Endometrial microvascular endothelial cells (primary cell): Measurements from ENCODE around the gene HOXD9. TPM values are rescaled to one million over a fixed set of nuclear protein-coding genes. Genes with fewer than 3 reads are reported as not detected.

ENCODE experiments used
- in situ Hi-C: cut with HindIII; loops from 2 replicates; pipeline ENCODE4 v1.10.0; 2017; ENCODE audit warnings: low sequenced_read_pairs, low pct_unique_long_range_greater_than_20kb; ENCODE audit errors: inconsistent ontology term
- total RNA-seq: library from RNA; depleted of rRNA; stranded (reverse); fragments of >200 nt; gene quantifications from one replicate; pipeline ENCODE4 v1.2.3, GENCODE V29; 2015; ENCODE audit errors: inconsistent ontology term

The HOXD9 gene
- total RNA-seq, 1 donor from 2014 or later, result 63.6 TPM

GRCh38 chr2:176120364-176121189, 1.9 kb upstream of the HOXD9 start:
- in situ Hi-C loops, result loop anchor here (10.0 kb wide), 1 partner anchor 1024 kb away; no protein-coding TSS in a partner anchor

GRCh38 chr2:176121190-176122051, 1.1 kb upstream of the HOXD9 start:
- in situ Hi-C loops, result loop anchor here (10.0 kb wide), 1 partner anchor 1023 kb away; no protein-coding TSS in a partner anchor

GRCh38 chr2:176122052-176122682, 352 bp upstream of the HOXD9 start:
- in situ Hi-C loops, result loop anchor here (10.0 kb wide), 1 partner anchor 1023 kb away; no protein-coding TSS in a partner anchor

GRCh38 chr2:176123411-176124109, 1.0 kb downstream of the HOXD9 start:
- in situ Hi-C loops, result loop anchor here (10.0 kb wide), 1 partner anchor 1021 kb away; no protein-coding TSS in a partner anchor

GRCh38 chr2:176124110-176124946, 1.8 kb downstream of the HOXD9 start:
- in situ Hi-C loops, result loop anchor here (10.0 kb wide), 1 partner anchor 1020 kb away; no protein-coding TSS in a partner anchor

- in situ Hi-C loops, result loop anchor here (10.0 kb wide), 1 partner anchor 1020 kb away; no protein-coding TSS in a partner anchor
These were observed 2.6 kb downstream of the HOXD9 start for GRCh38 chr2:176124947-176125771.

GRCh38 chr2:176125772-176126054, 3.2 kb downstream of the HOXD9 start:
- in situ Hi-C loops, result loop anchor here (10.0 kb wide), 1 partner anchor 1019 kb away; no protein-coding TSS in a partner anchor

- in situ Hi-C loops, result loop anchor here (10.0 kb wide), 1 partner anchor 1018 kb away; no protein-coding TSS in a partner anchor
These were observed 4.6 kb downstream of the HOXD9 start for GRCh38 chr2:176126929-176127773.

- in situ Hi-C loops, result loop anchor here (10.0 kb wide), 1 partner anchor 1017 kb away; no protein-coding TSS in a partner anchor
These were observed 5.2 kb downstream of the HOXD9 start for GRCh38 chr2:176127774-176128072.

- in situ Hi-C loops, result loop anchor here (10.0 kb wide), 1 partner anchor 1016 kb away; no protein-coding TSS in a partner anchor
These were observed 5.9 kb downstream of the HOXD9 start for GRCh38 chr2:176128172-176128981.

GRCh38 chr2:176128982-176129796, 6.7 kb downstream of the HOXD9 start, which contains the start of gene HOXD8:
HOXD8 (plus strand) TSS chr2:176129705; CDS start chr2:176130367, 662 bp downstream.
- in situ Hi-C loops, result loop anchor here (10.0 kb wide), 1 partner anchor 1016 kb away; no protein-coding TSS in a partner anchor

GRCh38 chr2:176129813-176130146, 7.3 kb downstream of the HOXD9 start:
- in situ Hi-C loops, result loop anchor here (10.0 kb wide), 1 partner anchor 1015 kb away; no protein-coding TSS in a partner anchor

GRCh38 chr2:176130147-176130956, 7.8 kb downstream of the HOXD9 start:
- in situ Hi-C loops, result no loop called here
